Upper lobe of left lung (tissue), 4 donors: Measurements from ENCODE around the gene WDR13.

Source experiments
- CTCF ChIP-seq, 6 experiments: fragments of 450-650 bp in 4 of 6; fragments of 200-600 bp in 2 of 6; sonication (generic) in 2 of 6; IDR thresholded peaks; one replicate each; pipeline ENCODE4 v1.5.1; 2016 to 2019; ENCODE audit warnings: antibody characterized with exemption in 6 of 6
- EP300 ChIP-seq, 4 donors: sonication (generic); formaldehyde crosslinking; IDR thresholded peaks; one replicate each; pipeline ENCODE4 v1.5.1; 2017; ENCODE audit warnings: antibody characterized with exemption in 4 of 4, control low read depth in 2 of 4
- POLR2A ChIP-seq, 4 donors: fragments of 450-650 bp; IDR thresholded peaks; one replicate each; pipeline ENCODE4 v1.5.1; 2016 to 2017; ENCODE audit warnings: antibody characterized with exemption in 4 of 4, mild to moderate bottlenecking in 2 of 4
- POLR2AphosphoS5 ChIP-seq, 2 donors: sonication (generic); formaldehyde crosslinking; IDR thresholded peaks; one replicate each; pipeline ENCODE4 v1.5.1; 2017; ENCODE audit warnings: antibody characterized with exemption in 2 of 2

GRCh38 chrX:48649102-48649501 is 51.8 kb downstream of the WDR13 start:
- TF ChIP-seq CTCF (IDR thresholded peaks at IDR 0.05): no peak
- no peak for TF ChIP-seq POLR2A (IDR thresholded peaks at IDR 0.05)
- no peak for TF ChIP-seq EP300 (IDR thresholded peaks at IDR 0.05)
- TF ChIP-seq POLR2AphosphoS5 (IDR thresholded peaks at IDR 0.05): no peak
